ENCODE data around the gene OR51A7.
"Not testable (repeated sequence)": the region's sequence is repeated elsewhere in the genome, so short reads cannot be mapped to it uniquely, and the experiment has no call there.

The OR51A7 gene

GRCh38 chr11:4903484-4903883, at the start of gene OR51A7:
Gene OR51A7 (plus strand): TSS chr11:4903783. CDS start chr11:4907370, 3,587 bp downstream.
- DNase-seq: no peak

- not testable (repeated sequence) for DNase-seq
Observed at GRCh38 chr11:4854286-4854685, 49.3 kb upstream of the OR51A7 start.

GRCh38 chr11:4862447-4863236, 40.9 kb upstream of the OR51A7 start:
- no peak for DNase-seq

GRCh38 chr11:4863876-4864275, 39.7 kb upstream of the OR51A7 start:
- peak; percentile 12 for DNase-seq

- DNase-seq: peak; percentile 12
Observed at GRCh38 chr11:4865855-4866254, 37.7 kb upstream of the OR51A7 start.

- DNase-seq: no peak
Observed at GRCh38 chr11:4881188-4881587, 22.4 kb upstream of the OR51A7 start.

GRCh38 chr11:4881860-4882500, 21.6 kb upstream of the OR51A7 start, which contains the start of gene OR51T1:
Gene OR51T1 (plus strand): TSS chr11:4881900. CDS start chr11:4881900, 0 bp downstream.
- no peak for DNase-seq

- no peak for DNase-seq
Observed at GRCh38 chr11:4882543-4882942, 21.0 kb upstream of the OR51A7 start.

GRCh38 chr11:4884361-4884760, 19.2 kb upstream of the OR51A7 start:
- DNase-seq: no peak

- DNase-seq: no peak
Observed at GRCh38 chr11:4886186-4886585, 17.4 kb upstream of the OR51A7 start.

- no peak for DNase-seq
Observed at GRCh38 chr11:4887591-4887990, 16.0 kb upstream of the OR51A7 start.

GRCh38 chr11:4890279-4890678, 13.3 kb upstream of the OR51A7 start:
- DNase-seq: no peak

- DNase-seq: no peak
Observed at GRCh38 chr11:4891996-4892640, 11.5 kb upstream of the OR51A7 start.

- DNase-seq: no peak
Observed at GRCh38 chr11:4916581-4916980, 13.0 kb downstream of the OR51A7 start.

GRCh38 chr11:4919250-4919649, 15.7 kb downstream of the OR51A7 start, which contains the start of gene OR51G2:
Gene OR51G2 (minus strand): TSS chr11:4919350. CDS start chr11:4915663, 3,687 bp downstream.
- DNase-seq: no peak

GRCh38 chr11:4921796-4922195, 18.2 kb downstream of the OR51A7 start:
- no peak for DNase-seq

- DNase-seq: no peak
Observed at GRCh38 chr11:4922304-4922703, 18.7 kb downstream of the OR51A7 start.

GRCh38 chr11:4924239-4924638, 20.7 kb downstream of the OR51A7 start, which contains the start of gene OR51G1:
Gene OR51G1 (minus strand): TSS chr11:4924339. CDS start chr11:4924339, 0 bp downstream.
- DNase-seq: no peak

GRCh38 chr11:4926608-4927007, 23.0 kb downstream of the OR51A7 start:
- no peak for DNase-seq

GRCh38 chr11:4932751-4933150, 29.2 kb downstream of the OR51A7 start:
- DNase-seq: no peak

- DNase-seq: no peak
Observed at GRCh38 chr11:4936745-4937144, 33.2 kb downstream of the OR51A7 start.

GRCh38 chr11:4947505-4947904, 43.9 kb downstream of the OR51A7 start, which contains the start of gene OR51A4:
Gene OR51A4 (minus strand): TSS chr11:4947605. CDS start chr11:4947100, 505 bp downstream.
- DNase-seq: no peak

- DNase-seq: not testable (repeated sequence)
Observed at GRCh38 chr11:4955613-4956012, 52.0 kb downstream of the OR51A7 start, which contains the start of gene OR51A2. Gene OR51A2 (minus strand): TSS chr11:4955713. CDS start chr11:4955713, 0 bp downstream.
